Gastrocnemius medialis (tissue), 4 donors: Measurements from ENCODE around the gene RAB44. TPM values are rescaled to one million over a fixed set of nuclear protein-coding genes. Genes with fewer than 3 reads are reported as not detected.

Experiments used
- ATAC-seq, 2 donors: fragments of 150-250 bp; one replicate each; pipeline ENCODE4 v1.9.1; 2016
- DNase-seq, 2 donors: peaks; one replicate each; pipeline ENCODE4 v3.0.0-alpha.2; 2019
- H3K27ac ChIP-seq, 4 donors: fragments of 200-600 bp; sonication (generic); 1 replicate in 1 of 4; 2 replicates in 3 of 4; pipeline ENCODE4 v1.5.1; 2016 to 2018; ENCODE audit warnings: mild to moderate bottlenecking in 2 of 4, moderate library complexity in 1 of 4
- H3K27me3 ChIP-seq, 3 donors: fragments of 200-600 bp; sonication (generic) in 2 of 3; 1 replicate in 1 of 3; 2 replicates in 2 of 3; pipeline versions ENCODE4 v1.5.1 to v1.6.0; 2016 to 2019; ENCODE audit warnings: mild to moderate bottlenecking in 1 of 3, moderate library complexity in 1 of 3
- H3K36me3 ChIP-seq, 2 donors: fragments of 200-600 bp; sonication (generic) in 1 of 2; one replicate each; pipeline ENCODE4 v1.5.1; 2017 to 2018
- H3K4me1 ChIP-seq, 2 donors: fragments of 200-600 bp; sonication (generic) in 1 of 2; one replicate each; pipeline ENCODE4 v1.5.1; 2016 to 2017; ENCODE audit warnings: mild to moderate bottlenecking in 2 of 2
- H3K4me3 ChIP-seq, 4 donors: fragments of 200-600 bp; sonication (generic) in 3 of 4; 1 replicate in 1 of 4; 2 replicates in 3 of 4; pipeline ENCODE4 v1.5.1; 2016 to 2019; ENCODE audit warnings: mild to moderate bottlenecking in 2 of 4
- H3K9me3 ChIP-seq, 3 donors: fragments of 200-600 bp; sonication (generic) in 2 of 3; 1 replicate in 1 of 3; 2 replicates in 2 of 3; pipeline ENCODE4 v1.5.1; 2016 to 2019
- POLR2A ChIP-seq, 2 donors: fragments of 450-650 bp; IDR thresholded peaks; one replicate each; pipeline ENCODE4 v1.6.1; 2017; ENCODE audit warnings: antibody characterized with exemption in 2 of 2, mild to moderate bottlenecking in 2 of 2, moderate library complexity in 2 of 2
- in situ Hi-C, 4 donors: fragments of 200-750 bp; cut with MboI; loops; one replicate each; pipeline versions ENCODE4 v1.15.0 to v1.8.0; 2017; ENCODE audit warnings: low sequenced_read_pairs in 4 of 4
- intact Hi-C: fragments of 100-400 bp; cut with DNase I; formaldehyde crosslinking; loops from one replicate; pipeline ENCODE4 v1.15.1; 2023; ENCODE audit warnings: low total_unique reads
- total RNA-seq, 4 donors: library from RNA; depleted of rRNA; stranded (reverse); fragments of >200 nt; gene quantifications; one replicate each; pipeline versions ENCODE4 v1.1.0 to v1.2.3, GENCODE V29; 2016
- TF ChIP-seq, protein P1 (sequence below), 5 experiments: fragments of 450-650 bp in 3 of 5; fragments of 200-600 bp in 2 of 5; sonication (generic) in 2 of 5; IDR thresholded peaks in 4 of 5; conservative IDR thresholded peaks in 1 of 5; 1 replicate in 4 of 5; 2 replicates in 1 of 5; pipeline ENCODE4 v1.5.1; 2016 to 2019; ENCODE audit warnings: antibody characterized with exemption in 5 of 5, mild to moderate bottlenecking in 3 of 5, moderate library complexity in 3 of 5

The RAB44 gene
- total RNA-seq, 4 donors from 2014 or later, result 0.09 TPM; not detected in 3

DNA sequence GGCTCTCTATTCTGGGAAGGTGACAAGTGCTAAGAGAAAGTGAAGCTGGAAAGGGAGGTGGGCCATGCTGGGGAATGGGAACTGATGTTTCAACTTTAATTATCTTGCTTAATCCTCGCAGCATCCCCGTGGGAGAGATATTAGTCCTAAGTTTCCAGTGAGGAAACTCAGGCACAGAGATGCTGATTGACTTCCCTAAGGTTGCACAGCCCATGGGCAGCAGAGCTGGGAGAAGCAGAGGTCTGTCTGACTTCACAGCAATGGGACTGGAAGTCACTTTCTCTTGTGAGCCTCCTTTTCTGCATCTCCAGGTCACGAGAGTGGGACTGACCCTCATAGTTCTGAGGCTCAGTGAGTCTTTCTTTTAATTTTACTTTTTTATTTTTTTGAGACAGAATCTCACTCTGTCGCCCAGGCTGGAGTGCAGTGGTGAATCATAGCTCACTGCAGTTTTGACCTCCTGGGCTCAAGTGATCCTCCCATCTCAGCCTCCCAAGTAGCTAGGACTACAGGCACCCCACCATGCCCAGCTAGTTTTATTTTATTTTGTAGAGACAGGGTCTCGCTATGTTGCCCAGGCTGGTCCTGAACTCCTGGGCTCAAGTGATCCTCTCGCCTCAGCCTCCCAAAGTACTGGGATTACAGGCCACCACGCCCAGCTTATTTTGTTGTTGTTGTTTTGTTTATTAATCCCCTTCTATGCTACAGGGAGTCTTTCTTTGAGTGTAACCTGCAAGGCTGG, 2.6 kb downstream of the RAB44 start:
- no peaks in the 10 kb centered on the region for H3K27me3 ChIP-seq
- H3K9me3 ChIP-seq, result no peaks in the 10 kb centered on the region
- H3K27ac ChIP-seq, result no peak overlapping the region
- in situ Hi-C loops (no loop called here), intact Hi-C loops (no loop called here)
- H3K4me1 ChIP-seq, result no peaks in the 10 kb centered on the region
- H3K36me3 ChIP-seq, result no peaks in the 10 kb centered on the region
- no peak for DNase-seq
- TF ChIP-seq POLR2A (IDR thresholded peaks at IDR 0.05), result no peak
- TF ChIP-seq, protein P1, sequence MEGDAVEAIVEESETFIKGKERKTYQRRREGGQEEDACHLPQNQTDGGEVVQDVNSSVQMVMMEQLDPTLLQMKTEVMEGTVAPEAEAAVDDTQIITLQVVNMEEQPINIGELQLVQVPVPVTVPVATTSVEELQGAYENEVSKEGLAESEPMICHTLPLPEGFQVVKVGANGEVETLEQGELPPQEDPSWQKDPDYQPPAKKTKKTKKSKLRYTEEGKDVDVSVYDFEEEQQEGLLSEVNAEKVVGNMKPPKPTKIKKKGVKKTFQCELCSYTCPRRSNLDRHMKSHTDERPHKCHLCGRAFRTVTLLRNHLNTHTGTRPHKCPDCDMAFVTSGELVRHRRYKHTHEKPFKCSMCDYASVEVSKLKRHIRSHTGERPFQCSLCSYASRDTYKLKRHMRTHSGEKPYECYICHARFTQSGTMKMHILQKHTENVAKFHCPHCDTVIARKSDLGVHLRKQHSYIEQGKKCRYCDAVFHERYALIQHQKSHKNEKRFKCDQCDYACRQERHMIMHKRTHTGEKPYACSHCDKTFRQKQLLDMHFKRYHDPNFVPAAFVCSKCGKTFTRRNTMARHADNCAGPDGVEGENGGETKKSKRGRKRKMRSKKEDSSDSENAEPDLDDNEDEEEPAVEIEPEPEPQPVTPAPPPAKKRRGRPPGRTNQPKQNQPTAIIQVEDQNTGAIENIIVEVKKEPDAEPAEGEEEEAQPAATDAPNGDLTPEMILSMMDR (IDR thresholded peaks at IDR 0.05 in 4 of 5, conservative IDR thresholded peaks at IDR 0.05 in 1 of 5), result no peak
- no peak overlapping the region for H3K4me3 ChIP-seq
- ATAC-seq, result no peak

DNA sequence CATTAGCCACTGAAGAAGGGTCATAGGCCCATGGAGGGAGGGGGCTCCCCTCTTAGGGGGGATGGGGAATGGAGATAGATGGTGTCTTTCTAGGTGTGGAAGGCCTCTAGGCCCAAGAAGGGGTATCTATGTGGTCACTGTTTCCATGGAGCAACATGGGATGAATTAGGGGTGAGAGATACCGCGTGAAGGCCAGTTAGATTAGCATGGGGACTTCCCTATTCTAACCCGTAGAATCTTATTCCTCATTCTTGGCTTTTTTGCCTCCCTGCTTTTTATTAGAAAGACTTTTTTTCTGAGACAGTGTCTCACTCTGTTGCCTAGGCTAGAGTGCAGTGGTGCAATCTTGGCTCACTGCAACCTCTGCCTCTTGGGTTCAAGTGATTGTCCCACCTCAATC, 3.2 kb downstream of the RAB44 start:
- DNase-seq, result no peak
- H3K4me3 ChIP-seq, result no peak overlapping the region
- no peak overlapping the region for H3K27ac ChIP-seq
- H3K4me1 ChIP-seq, result no peaks in the 10 kb centered on the region
- no peaks in the 10 kb centered on the region for H3K36me3 ChIP-seq
- intact Hi-C loops, result no loop called here
- no peak for TF ChIP-seq POLR2A (IDR thresholded peaks at IDR 0.05)
- TF ChIP-seq, protein P1 (IDR thresholded peaks at IDR 0.05 in 4 of 5, conservative IDR thresholded peaks at IDR 0.05 in 1 of 5), result no peak
- in situ Hi-C loops, result no loop called here
- H3K9me3 ChIP-seq, result no peaks in the 10 kb centered on the region
- no peaks in the 10 kb centered on the region for H3K27me3 ChIP-seq
- ATAC-seq, result no peak

DNA sequence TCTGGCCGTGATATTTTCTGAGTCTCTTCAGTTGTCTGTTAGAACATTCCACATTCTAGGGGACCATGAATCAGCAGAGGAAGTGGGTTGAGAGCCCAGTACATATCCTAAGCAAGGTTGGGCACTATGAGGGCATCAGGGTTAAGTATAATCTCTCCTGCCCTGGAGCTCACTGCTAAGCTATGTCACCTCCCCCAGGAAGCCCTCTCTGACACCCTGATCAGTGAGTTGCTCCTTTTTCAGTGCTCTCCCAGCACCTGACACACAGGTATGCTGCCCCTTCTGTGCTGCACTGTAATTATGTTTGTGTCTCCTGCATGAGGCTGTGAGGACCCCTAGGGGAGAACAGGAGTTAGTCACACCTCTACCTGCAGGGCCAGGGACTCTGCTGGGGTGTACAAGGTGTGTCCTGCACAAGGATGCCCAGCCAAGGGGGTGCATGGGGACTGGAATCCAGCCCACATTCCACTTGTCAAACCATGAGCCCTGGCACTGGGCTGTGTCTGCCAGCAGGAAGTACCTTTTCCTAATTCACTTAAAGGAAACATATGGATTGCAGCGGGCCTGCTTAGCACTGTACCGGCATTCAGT, 3.9 kb downstream of the RAB44 start:
- Histone ChIP-seq H3K9me3 (no peaks in the 10 kb centered on the region), H3K4me3 (no peak overlapping the region), H3K27me3 (no peaks in the 10 kb centered on the region), H3K36me3 (no peaks in the 10 kb centered on the region), H3K4me1 (no peaks in the 10 kb centered on the region), H3K27ac (no peak overlapping the region)
- in situ Hi-C loops (no loop called here), intact Hi-C loops (no loop called here)
- TF ChIP-seq POLR2A (IDR thresholded peaks at IDR 0.05), result no peak
- TF ChIP-seq, protein P1 (IDR thresholded peaks at IDR 0.05 in 4 of 5, conservative IDR thresholded peaks at IDR 0.05 in 1 of 5), result no peak
- ATAC-seq, result no peak
- DNase-seq, result no peak

DNA sequence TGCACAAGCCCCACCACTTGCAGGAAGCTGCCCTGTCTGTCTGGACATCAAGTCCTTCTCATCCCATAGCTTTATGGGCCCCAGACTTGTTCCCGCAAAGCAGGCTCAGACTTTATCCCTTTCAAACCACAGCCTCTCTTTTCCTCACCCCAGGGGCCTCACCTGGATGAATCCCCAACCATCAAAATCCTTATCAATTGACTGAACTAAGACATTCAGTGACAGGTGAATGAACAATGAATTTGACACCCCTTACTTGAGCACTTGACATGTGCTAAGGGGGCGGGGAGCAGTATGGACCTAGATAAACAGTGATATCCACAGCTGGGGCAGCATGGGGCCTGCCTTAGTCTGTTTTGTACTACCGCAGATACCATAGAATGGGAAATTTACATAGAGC, 5.0 kb downstream of the RAB44 start:
- Histone ChIP-seq H3K9me3 (no peaks in the 10 kb centered on the region), H3K27ac (no peak overlapping the region), H3K4me3 (no peak overlapping the region), H3K36me3 (no peaks in the 10 kb centered on the region), H3K4me1 (no peaks in the 10 kb centered on the region), H3K27me3 (no peaks in the 10 kb centered on the region)
- DNase-seq, result no peak
- in situ Hi-C loops, result no loop called here
- intact Hi-C loops, result no loop called here
- no peak for ATAC-seq
- no peak for TF ChIP-seq POLR2A (IDR thresholded peaks at IDR 0.05)
- TF ChIP-seq, protein P1 (IDR thresholded peaks at IDR 0.05 in 4 of 5, conservative IDR thresholded peaks at IDR 0.05 in 1 of 5), result no peak
